Spleen (tissue), 7 donors: ENCODE data around the gene MATCAP1.

Experiments
- CTCF ChIP-seq, 11 experiments: fragments of 200-600 bp in 7 of 11; fragments of 450-650 bp in 4 of 11; sonication (generic) in 4 of 11; IDR thresholded peaks in 8 of 11; conservative IDR thresholded peaks in 3 of 11; 1 replicate in 7 of 11; 2 replicates in 4 of 11; pipeline versions ENCODE4 v1.4.0 to v1.8.0; 2016 to 2021; ENCODE audit warnings: antibody characterized with exemption in 11 of 11, inconsistent platforms in 4 of 11, mild to moderate bottlenecking in 1 of 11
- POLR2A ChIP-seq, 3 donors: fragments of 450-650 bp; IDR thresholded peaks; one replicate each; pipeline ENCODE4 v1.5.1; 2017; ENCODE audit warnings: antibody characterized with exemption in 3 of 3, mild to moderate bottlenecking in 1 of 3
- donor health status: DM: no; HTN: no; CAD: no; lungs with moderate emphysema.
- donor health status: DM: no; HTN: no; CAD: no.
- donor health status: DM: no; HTN: no; CAD: no.

GRCh38 chr16:67177743-67178699 is 5.7 kb downstream of the MATCAP1 start:
- no peak for TF ChIP-seq POLR2A (IDR thresholded peaks at IDR 0.05)
- peak in 3 of 11 experiments; percentile 9 to 43 (median 23) for TF ChIP-seq CTCF (IDR thresholded peaks at IDR 0.05 in 8 of 11, conservative IDR thresholded peaks at IDR 0.05 in 3 of 11)
